NCI-H69 (cell line): ENCODE data around the gene MGAT5B.
A peak's percentile ranks its signal among the peaks of the same experiment; 100 is the strongest.
"Not testable (repeated sequence)": the region's sequence is repeated elsewhere in the genome, so short reads cannot be mapped to it uniquely, and the experiment has no call there.

ENCODE experiments used
- DNase-seq: peaks from one replicate; lab custom pipeline; 2025; lab: John Stamatoyannopoulos, UW

Gene MGAT5B

GRCh38 chr17:76949913-76950695 lies 81.9 kb downstream of the MGAT5B start:
- no peak for DNase-seq

DNA sequence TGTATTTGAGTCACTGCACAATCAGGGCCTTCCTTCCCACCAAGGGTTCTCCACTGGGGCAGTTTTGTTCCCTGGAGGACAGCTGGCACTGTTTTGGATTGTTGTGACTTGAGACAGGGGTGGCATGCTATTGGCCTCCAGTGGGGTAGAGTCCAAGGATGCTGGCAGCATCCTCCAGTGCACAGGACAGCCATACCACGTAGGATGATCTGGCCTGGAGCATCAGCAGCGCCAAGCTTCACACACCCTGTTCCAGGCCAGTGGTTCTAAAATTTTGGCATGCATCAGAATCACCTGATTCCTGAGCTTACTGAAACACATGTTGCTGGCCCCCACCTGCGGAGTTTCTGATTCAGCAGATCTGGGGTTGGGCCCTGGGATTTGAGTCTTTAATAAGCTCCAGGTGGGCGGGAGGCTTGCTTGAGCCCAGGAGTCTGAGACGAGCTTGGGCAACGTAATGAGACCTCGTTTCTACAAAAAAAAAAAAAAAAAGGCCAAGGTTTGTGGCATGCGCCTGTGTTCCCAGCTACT lies 83.2 kb downstream of the MGAT5B start:
- DNase-seq: no peak

- DNase-seq: no peak
Measured at GRCh38 chr17:76952402-76952801, 84.2 kb downstream of the MGAT5B start.

DNA sequence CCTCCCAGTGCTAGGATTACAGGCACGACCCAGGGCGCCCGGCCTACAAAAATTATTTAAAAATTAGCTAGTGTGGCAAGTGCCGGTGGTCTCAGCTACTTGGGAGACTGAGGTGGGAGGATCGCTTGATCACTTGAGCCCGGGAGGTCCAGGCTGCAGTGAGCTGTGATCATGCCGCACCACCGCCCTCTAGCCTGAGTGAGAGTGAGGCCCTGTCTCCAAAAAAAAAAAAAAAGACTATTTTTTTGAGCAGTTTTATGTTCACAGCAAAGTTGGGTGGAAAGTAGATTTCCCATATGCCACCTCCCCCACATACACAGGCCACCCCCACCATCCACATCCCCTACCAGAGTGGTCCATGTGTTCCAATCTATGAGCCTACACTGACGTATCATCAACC lies 84.9 kb downstream of the MGAT5B start:
- DNase-seq: no peak

- DNase-seq: peak; percentile 68
Measured at GRCh38 chr17:76953946-76954345, 85.7 kb downstream of the MGAT5B start.

DNA sequence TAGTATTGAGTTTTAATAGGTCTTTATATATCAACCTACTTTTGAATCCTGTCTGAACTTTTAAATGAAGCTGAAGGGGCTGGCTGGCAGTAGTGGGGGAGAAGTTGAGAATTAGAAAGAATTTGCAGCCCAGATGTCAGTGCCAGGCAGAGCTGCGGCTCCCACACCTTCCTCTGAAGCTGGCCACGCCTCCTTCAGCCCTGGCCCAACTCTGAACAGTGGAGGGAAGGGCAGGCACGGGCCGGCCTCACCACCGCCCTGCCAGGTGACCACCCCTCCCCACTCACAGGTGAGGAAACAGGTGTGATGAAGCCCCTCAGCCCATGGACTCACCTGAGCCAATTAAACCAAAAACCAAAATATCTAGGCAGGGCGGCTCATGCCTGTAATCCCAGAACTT lies 87.0 kb downstream of the MGAT5B start:
- no peak for DNase-seq

- no peak for DNase-seq
Measured at GRCh38 chr17:76956846-76957540, 88.8 kb downstream of the MGAT5B start.

- peak; percentile 28 for DNase-seq
Measured at GRCh38 chr17:76957678-76958464, 89.7 kb downstream of the MGAT5B start.

DNA sequence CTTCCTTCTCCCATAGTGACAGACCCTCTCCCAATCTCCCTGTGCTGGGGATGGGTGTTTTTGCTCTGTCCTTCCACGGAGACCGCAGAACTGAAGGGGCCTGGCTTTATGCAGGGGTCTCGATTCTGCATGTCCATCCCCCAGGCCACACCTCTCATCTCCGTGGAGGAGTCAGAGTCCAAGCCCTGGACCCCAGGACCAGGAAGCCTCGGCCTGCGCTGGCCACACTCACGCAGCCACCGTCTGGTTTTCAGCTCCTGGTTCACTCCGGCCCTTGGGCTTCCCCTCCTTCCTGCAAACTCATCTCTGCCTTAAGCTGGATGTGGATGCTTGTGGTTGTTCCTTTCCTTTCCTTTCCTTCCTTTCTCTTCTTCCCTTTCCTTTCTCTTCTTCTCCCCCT lies 90.8 kb downstream of the MGAT5B start:
- DNase-seq: no peak

GRCh38 chr17:76961869-76962268 lies 93.7 kb downstream of the MGAT5B start:
- no peak for DNase-seq

GRCh38 chr17:76962858-76963257 lies 94.7 kb downstream of the MGAT5B start:
- no peak for DNase-seq

GRCh38 chr17:76966016-76966415 lies 97.8 kb downstream of the MGAT5B start:
- DNase-seq: no peak

DNA sequence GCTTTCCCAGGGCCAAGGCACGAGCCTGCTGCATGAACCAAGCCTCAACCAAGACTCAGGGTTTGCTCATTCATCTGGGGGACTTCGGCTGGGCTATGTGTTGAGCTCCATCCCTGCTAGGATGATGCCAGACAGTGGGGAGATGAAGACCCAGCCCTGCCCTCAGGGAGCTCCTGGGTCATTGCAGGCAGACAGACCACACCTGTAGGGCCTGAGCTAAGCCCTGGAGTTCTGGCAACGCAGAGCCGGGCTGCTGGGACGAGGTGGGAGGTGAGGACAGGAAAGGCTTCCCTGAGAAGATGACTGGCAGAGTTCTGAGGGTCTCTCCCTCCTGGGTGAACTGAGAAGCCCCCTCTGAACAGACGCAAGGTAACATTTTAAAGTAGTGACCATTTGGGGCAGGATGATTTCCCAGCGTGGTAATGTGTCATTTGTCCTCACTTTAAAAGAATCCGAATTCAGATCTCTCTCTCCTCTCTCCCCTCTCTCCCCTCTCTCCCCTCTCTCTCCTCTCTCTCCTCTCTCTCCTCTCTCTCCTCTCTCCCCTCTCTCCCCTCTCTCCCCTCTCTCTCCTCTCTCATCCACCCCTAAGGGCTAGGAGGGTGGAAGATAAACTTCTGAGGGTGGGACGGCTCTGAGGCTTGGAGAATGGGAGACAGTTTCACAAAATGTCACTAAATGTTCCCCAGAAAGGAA lies 98.4 kb downstream of the MGAT5B start:
- no peak for DNase-seq

DNA sequence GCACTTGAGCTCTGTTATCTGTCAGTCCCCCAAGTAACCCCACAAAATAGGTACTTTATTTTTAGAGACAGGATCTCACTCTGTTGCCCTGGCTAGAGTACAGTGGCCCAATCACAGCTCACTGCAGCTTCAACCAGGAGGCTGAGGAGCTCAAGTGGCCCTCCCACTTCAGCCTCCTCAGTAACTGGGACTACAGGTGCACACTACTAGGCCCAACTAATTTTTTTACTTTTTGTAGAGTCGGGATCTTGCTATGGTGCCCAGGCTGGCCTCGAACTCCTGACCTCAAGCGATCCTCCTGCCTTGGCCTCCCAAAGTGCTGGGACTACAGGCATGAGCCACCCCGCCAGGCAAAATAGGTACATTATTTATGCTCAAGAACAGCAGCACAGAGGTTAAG lies 99.6 kb downstream of the MGAT5B start:
- no peak for DNase-seq

DNA sequence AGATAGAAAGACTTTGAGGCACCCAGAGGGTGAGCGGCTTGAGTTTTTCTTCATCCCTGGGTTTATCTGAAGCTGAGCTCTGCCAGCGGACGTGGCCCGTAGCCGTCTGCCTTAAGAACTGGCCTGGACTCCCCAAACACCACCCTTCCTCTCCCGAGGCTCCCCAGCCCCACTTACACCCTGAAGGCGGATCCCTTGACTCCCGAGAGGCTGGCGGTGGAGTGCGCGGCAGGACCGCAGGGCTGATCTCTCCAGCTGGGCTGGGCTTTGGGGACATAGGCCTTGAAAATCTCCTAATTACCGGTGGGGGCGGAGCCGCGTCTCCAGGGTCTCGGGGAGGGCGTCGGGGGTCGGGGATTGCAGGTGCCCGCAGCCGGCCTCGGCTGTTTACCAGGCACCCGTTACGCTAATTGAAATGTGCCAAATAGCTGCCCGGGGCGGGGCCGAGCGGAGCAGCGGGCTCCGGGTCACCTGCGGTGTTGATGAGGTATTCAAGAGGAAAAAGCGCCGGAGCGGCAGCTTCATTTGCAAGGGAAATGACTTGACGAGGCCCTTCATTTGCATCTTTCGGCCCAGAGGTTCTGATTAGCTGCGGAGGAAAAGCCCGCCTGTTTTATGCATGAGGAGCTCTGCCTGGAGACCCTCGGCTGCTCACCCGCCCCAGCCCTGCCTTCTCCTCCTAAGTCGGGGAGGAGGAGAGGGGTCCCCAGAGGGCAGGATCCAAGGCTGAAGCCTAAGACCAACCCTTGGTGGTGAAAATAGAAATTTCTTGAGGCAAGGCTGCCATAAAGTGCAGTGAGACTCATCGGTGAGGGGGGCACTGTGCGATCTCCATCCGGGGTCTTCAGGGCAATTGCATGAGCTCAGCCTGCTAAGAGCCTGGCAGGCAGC lies 100.7 kb downstream of the MGAT5B start:
- peak; percentile 98 for DNase-seq

DNA sequence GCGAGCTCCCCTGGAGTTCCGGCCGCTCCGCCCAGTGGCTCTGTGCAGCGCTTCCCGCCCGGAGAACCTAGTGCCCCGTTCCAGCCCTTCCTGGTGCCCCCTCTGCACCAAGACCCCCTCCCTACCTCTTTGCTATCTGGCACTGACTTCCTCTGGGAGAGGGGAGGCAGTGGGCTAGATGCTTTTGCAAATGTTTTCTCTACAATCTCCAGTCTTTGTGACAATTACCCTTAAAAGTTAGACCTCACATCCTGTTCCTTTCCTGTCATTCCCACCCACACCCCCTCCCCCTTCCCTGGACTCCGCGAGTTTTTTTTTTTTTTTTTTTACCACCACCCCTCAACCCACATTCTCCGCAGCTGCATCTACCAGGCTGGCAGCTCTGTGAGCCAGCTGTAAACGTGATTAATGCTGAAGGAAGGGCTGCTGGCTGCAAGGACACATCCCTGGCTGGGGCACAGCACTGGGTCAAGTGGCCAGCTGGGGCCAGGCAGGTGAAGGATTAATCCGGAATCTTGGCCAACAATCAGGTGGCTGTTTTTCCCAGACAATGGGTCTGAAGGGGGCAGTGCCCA lies 101.5 kb downstream of the MGAT5B start:
- DNase-seq: peak; percentile 93

DNA sequence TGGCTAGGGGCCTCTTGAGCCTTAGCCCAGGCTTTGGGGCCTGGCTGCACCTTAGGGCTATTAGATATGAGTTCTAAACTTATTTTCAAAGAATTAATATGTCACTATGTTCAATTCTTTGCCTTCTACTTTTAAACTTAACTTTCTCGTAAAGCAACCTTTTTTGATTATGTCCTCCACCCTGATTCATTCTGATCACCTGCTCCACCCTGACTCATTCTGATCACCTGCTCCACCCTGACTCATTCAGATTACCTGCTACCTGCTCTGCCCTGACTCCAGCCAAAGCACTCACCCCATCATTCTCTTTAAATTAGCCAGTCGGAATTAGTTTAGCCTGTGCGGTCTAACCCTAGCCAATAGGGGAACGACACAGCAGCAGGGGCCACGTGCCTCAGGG lies 102.0 kb downstream of the MGAT5B start:
- DNase-seq: not testable (repeated sequence)

GRCh38 chr17:76972046-76972641 lies 103.9 kb downstream of the MGAT5B start:
- peak; percentile 89 for DNase-seq

- no peak for DNase-seq
Measured at GRCh38 chr17:76973040-76973439, 104.8 kb downstream of the MGAT5B start.

- DNase-seq: no peak
Measured at GRCh38 chr17:76974721-76975120, 106.5 kb downstream of the MGAT5B start.
